Measurements from ENCODE around the gene TFCP2.

TFCP2 gene

DNA sequence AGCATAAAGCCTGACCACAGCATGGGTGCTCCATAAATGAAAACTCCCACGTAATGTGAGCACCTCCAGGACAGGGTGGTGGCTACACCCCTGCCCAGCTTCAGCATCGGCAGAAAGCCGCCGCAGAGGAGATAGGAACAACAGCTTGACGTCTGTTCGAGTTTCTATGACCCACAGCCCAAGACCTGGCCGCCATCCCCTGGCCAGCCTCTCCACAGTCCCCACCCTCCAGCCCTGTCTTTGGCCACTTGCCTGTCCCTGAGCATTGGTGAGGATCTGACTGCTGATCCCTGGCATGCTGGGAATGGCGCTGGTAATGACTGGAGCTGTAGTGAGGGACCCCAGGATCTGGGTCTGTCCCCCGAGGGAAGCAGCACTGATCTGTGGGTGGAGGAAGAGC, 23.6 kb upstream of the TFCP2 start:
- no peak for DNase-seq (ENCODE audit: low spot score)

DNA sequence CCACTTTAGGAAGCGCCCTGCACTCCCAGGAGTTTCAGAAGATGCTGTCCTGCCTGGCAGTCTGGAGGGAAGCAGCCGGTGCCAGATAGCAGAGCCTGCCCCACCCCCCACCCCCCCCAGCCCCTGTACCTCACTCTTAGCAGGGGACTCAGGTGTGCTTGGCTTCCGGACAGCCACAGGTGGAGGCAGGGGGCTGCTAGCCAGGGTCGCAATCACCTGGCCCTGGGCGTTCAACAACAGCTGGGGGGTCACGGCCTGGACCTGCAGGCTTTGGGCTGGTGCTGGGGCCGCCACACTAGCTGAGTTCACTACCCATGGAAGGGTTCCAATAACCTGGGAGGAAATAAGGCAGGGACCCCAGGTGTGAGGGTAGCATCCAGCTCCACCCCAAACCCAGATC, 22.9 kb upstream of the TFCP2 start:
- DNase-seq (ENCODE audit: low spot score), result no peak

DNA sequence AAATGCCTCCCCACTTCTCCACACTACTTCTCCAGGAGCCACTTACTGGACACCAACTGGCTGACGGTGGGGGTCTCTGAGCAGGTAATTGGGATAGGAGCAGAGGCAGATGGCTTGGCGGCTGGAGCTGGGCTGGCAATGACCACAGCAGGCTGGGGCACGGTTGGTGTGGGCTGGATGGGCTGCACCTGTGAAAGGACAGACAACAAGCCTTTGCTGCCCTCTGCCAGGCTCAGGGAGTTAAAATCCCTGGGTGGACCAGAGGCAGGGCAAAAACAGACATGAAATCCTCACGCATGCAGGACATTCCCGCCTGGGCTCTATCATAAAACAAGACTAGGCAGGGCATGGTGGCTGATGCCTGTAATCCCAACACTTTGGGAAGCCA, 19.3 kb upstream of the TFCP2 start:
- DNase-seq (ENCODE audit: low spot score), result no peak

DNA sequence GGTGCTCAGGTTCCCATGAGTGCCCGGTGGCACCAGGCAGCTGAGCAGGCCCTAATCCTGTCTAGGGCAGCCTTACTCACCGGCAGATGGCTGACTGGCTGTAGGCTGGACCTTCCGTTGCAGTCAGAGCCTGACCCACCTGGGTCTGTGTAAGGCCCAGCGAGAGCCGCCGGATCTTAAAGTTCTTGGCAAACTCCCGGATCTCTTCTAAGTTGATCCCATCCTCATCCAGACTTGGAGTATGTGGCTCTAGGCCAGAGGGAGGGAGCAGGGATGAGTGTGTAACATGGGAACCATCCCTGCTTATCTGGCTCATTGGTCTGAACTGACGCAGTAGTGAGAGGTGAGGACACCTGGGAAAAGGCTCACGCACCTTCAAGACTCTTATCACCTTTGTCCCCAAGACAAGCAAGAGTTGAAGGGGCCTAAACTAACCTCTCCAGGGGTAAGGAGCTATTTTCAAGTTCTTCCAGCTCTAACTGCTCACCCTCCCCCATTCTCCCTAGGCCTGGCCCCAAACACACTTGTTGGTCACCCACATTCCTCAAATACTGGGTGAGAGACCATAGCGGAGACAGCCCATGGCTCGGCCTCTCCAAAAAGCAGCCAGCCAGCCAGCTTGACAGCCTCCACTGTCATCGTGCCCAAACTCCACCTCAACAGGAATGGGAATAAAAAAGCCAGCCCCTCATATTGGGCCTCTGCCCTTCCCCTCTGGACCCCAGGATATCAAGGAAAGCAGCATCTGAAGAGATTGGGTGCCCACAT, 18.8 kb upstream of the TFCP2 start:
- DNase-seq (ENCODE audit: low spot score), result no peak

DNA sequence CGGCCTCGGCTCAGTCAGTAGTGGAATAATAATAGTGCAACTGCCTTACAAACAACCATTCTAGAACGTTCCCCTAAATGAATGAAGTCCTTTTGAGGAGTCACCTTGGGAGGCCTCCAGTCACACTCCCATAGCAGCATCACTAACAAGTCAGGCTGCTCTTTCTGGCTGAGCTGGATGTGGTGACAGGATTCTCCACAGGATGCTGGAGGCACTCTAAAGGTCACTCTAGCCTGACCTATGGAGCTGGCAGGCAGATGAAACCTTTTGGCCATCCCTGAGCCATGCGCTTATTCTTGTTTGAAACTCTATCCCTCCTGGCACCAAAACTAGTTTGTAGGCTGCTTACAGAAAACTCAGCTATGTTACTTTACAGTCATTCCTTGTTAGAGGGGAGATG, 17.9 kb upstream of the TFCP2 start:
- DNase-seq (ENCODE audit: low spot score), result no peak

DNA sequence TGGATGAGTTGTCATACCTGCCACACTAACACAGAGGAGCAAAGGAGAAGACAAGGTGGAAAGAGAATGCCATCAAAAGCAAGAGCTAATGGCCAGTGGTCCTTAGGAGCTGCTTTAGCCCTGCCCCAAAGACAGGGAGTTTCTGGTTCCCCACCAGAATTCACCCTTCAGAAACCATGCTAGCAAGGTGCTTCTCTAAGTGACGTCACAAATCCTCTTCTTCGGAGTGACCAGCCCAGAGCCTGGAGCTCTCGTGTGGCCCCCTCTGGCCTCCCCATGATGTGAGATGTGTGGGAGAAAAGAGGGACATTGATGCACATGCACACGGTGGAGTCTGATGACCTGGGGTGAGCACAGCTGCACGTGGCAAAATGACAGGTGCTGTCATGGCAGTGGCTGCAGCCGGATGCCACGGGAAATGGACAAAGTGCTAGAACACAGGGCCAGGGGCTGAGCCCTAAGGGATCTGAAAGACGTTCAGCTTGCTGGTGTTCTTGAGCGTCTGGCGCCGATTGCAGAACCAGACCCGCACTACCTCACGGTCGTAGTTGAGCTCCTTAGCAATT, 16.9 kb upstream of the TFCP2 start:
- no peak for DNase-seq (ENCODE audit: low spot score)

DNA sequence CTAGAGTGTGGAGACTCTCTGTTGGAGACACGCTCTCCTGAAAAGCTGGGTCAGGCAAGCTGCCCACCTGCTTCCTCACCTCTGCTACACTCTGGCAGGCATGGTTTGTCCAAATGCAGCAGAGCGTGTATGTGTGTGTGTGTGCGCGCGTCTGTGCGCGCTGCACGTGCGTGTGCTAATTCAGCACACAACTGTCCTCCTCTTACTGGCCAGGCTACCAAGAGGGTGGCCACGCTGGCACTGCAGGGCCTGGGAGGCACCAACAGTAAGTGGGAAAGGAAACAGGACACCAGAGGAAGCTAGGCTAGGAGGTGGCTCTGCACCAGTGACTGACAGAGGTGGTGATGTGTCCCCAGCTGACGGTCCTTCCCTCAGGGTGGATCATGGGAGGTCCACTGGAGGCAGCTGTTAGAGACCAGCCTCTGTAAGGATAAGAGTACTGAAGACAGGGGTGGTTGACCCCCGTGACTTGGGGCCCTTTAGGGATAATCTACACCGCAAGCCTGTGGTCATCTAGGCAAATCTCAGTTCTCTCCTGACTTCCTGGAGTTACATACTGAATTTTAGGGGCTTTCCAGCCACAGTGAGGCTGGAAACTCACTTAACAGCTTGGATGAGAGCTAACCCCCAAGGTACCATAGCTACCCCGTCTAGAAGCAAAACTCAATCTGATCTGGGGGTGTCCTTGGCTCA, 15.6 kb upstream of the TFCP2 start:
- no peak for DNase-seq (ENCODE audit: low spot score)

DNA sequence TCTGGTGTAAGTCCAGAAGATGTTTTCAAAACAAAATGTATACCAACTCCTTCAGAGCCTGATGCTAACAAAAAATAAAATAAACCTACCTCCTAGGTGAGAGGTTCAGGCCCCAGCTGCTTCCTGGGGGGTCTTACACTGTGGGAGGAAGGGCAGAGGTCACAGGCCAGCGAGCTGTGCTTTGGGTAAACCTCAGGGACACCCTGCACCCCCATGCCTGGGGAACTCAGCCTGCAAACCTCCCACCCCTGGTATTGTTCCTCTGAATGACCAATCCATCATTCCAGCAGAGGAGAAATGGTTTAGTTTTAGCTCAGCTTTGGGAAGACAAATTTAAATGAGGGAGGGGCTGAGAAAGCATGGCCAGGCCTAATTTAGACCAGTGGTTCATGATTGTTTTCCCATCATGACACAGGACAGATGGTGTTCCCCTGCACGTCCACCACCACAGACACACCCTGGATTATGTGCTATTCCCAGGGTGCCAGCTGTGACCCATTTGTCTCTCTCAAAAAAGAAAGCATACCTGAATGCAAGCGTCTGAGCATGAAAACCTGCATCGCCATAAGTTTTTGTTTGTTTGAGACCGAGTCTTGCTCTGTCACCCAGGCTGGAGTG, 14.5 kb upstream of the TFCP2 start:
- DNase-seq (ENCODE audit: low spot score), result no peak

DNA sequence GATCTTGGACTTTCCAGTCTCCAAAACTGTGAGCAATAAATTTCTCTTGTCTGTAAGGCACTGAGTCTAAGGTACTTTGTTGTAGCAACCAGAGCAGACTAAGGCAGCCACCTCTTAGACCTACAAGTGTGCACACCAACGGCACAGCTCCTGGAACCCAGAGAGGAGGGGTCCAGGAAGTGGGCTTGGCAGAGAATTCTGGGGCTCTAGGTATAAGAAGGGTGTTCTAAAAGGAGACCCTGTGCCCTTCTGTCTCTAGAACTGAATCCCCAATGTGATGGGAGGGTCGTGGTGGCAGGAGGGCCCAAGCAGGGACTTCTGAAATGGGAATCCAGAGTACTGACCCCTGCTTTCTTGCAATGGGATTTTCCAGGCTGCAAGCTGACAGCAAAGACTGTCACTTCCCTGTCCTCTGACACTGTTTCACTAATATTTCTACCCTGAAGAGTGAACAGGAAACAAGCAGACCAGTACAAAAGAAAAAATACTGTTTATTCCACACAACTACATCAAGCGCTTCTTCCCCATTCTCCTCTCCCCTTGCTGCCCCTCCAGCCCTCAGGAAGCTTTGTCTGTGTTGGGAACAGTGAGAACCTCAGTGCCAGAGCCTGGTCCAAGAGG, 13.6 kb upstream of the TFCP2 start:
- DNase-seq (ENCODE audit: low spot score), result no peak

DNA sequence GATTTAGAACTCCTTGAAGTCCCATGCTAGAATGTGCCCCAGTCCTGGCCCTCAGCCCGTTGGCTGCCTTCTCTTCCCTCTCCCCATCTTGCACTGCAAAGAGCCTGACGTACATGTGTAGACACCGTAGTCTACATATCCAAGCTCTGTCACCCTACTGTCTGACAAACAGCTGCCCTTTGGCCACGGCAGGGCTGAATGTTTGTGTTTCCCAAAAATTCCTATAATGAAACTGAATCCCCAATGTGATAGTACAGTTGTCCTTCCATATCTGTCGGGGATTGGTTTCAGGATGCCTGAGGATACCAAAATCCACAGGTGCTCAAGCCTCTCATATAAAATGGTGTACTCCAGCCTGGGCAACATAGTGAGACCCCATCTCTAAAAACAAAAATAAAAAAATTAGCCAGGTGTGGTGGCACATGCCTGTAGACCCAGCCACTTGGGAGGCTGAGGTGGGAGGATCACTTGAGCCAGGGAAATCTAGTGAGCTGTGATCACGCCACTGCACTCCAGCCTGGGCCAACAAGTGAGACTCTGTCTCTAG, 12.3 kb upstream of the TFCP2 start:
- no peak for DNase-seq (ENCODE audit: low spot score)

DNA sequence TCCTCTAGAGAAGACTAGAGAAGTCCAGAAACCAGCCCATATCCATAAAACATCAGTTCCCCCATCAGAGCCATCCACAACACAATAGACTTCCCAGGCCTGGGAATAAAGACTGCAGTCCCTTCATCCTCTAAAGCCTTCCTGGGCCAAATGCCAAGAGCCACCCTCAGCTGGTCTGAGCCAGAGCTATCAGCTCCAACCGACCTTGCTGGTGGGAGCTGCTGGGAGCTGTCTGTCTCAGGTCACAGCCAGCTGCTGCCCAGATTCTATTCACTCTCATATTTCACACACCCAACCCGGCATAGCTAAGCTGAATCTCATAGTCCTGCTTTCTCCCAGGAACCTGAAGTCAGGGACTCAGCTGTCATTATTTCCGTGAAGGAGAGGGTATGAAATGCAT, 10.9 kb upstream of the TFCP2 start:
- DNase-seq (ENCODE audit: low spot score), result no peak

DNA sequence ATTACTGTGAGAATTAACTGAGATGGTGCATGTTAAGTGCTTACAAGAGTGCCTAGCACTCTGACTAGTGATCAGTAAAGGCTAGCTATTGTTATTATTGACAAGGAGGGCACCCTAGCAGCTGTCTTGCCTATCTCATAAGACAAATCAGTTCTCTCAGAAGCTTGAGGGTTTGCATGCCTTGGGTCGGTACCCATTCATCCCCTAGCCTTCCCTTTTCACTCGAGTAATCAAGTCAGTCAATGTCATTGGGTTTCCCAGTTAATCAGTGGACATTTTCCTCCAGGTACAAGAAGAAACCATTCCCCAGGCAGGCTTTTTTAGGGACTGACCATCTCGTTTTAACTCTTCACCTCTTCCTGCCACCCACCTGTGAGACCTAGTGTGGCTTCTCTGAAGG, 10.4 kb upstream of the TFCP2 start:
- DNase-seq (ENCODE audit: low spot score), result no peak

DNA sequence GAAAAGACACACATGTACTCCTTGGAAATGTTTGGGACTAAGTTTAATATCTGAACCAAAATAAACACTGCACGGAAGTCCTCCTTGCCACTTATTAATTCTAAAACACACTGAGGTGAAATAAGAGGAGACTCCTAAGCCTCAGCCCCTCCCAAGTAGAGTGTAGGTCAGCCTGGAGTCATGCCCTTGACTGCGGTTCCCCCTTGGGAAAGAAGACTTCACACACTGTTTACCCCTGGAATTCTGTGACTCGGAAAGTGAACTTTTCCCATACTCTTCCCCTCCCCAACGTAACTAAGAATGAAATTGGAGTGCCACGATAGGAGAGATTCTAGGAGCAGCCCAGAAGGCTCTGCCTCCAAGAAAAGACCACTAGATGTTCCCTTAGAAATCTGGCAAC, 8.6 kb upstream of the TFCP2 start:
- DNase-seq (ENCODE audit: low spot score), result no peak

DNA sequence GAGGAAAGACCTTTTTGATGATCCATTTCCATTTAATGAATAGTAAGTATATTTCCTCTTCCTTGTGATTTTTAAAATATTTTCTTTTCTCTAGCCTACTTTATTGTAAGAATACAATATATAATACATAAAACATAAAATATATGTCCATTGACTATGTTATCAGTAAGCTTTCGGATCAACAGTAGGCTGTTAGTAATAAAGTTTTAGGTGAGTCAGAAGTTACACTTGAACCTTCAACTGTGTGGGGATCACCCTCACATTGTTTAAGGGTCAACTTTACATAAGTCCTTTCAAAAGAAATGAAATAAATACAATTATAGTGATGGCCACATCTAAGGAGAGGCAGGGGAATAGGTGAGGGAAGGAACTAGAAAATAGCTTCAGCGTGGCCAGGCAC, 5.0 kb upstream of the TFCP2 start:
- DNase-seq (ENCODE audit: low spot score), result no peak

DNA sequence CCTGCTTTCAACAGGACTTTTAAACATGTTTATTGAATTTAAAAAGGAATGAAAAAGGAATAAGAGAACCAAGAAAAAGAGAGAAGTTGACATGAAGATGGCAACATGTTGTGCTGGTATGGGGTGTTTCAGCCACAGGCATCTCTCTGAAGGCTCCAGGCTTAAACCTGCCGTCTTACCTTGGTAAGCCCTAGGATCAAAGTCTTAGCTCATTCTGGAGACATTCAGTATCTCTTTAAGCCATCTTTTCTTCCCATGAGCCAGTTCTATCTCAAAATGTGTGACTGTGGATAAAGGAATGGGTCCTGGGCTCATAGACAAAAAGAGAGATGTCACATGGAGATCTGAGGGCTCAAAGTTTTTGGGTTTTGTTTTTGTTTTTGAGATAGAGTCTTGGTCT, 1.6 kb upstream of the TFCP2 start:
- no peak for DNase-seq (ENCODE audit: low spot score)

DNA sequence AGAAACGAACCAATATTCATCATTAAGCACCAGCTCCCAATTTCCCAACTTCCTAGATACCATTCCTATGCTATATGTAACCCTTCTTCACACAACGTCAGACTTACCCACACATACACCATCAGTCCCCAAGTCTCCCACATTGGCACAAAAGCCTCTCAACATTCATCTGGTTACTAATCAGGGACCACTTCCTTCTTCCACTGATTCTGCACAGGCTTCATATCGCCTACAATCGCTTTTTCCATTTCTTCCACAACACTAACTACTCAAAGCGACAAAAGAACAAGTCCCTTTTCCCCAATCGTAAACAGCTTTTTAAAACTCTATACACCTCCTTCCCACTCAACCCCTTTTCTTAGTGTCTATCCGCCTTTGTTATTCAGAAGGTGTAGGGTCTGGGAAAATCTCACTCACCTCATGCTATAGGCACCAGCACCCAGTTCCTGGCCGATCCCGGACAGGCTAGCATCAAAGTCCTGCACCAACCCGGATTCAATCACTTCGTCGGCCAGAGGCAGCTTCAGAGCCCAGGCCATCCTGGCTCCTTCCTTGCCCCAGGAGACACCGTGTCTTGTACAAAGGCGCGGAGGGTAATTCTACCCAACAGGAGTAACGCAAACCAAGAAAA, 936 bp downstream of the TFCP2 start:
- DNase-seq (ENCODE audit: low spot score), result peak; percentile 19

DNA sequence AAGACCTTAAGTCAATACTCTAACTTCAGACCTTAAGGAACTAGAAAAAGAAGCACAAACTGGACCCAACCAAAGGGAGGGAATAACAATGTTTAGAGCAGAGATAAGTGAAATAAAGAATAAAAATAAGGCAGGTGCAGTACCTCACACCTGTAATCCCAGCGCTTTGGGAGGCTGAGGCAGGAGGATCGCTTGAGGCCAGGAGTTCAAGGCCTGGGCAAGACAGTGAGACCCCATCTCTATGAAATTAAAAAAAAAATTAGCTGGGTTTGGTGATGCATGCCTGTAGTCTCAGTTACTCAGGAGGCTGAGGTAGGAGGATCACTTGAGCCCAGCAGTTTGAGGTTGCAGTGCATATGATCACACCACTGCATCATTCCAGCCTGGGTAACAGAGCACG, 9.1 kb downstream of the TFCP2 start:
- no peak for DNase-seq (ENCODE audit: low spot score)

DNA sequence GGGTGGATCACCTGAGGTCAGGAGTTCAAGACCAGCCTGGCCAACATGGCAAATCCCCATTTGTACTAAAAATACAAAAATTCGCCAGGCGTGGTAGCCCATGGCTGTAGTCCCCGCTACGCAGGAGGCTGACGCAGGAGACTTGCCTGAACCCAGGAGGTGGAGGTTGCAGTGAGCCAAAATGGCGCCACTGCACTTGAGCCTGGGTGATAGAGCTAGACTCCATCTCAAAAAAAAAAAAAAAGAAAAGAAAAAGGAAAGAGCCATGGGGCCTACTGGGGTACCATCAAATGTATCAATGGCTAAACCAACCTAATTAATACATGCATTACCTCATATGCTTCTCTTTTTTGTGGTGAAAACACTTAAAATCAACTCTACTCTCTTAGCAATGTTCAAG, 10.7 kb downstream of the TFCP2 start:
- DNase-seq (ENCODE audit: low spot score), result no peak

DNA sequence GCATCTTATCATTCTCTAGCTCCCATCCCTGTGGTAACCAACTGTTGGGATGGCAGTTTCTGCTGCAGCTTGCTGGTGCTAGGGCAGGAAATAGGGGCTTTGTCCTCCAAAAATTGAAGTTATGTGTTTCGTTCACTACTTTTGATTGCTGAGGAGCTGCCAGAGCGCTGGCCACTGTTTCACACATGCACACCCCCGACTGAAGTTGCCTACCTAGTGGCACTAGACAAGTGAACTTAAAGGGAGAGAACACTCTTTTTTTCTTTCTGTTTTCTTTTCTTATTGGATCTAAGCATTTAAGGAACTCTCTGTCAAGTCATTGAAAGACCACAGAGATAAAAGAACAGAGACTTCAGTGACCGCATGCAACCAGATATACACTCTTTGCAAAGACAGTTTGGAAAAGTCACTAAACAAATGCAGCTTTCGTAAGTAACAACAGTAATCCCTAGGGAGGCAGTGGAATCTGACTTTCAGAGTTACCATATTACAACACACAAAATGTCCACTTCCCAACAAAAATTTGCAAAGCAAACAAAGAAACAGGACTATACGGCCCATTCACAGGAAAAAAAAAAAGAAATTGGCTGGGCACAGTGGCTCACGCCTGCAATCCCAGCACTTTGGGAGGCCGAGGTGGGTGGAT, 12.0 kb downstream of the TFCP2 start:
- no peak for DNase-seq (ENCODE audit: low spot score)

DNA sequence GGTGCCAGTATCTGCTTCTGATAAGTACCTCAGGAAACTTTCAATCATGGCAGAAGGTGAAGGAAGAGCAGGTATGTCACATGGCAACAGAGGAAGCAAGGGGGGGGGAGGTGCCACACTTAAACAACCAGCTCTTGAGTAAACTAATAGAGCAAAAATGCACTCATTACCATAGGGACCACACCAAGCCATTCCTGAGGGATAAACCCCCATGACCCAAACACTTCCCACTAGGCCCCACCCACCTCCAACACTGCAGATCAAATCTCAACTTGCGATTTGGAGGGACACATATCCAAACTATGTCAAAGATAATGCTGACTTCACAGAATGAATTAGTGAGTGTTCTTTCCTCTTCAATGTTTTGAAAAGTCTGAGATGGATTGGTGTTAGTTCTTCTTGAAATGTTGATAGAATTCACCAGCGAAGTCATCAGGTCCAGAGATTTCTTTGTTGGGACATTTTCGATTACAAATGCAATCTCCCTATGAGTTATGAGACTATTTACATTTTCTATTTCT, 16.6 kb downstream of the TFCP2 start:
- no peak for DNase-seq (ENCODE audit: low spot score)

DNA sequence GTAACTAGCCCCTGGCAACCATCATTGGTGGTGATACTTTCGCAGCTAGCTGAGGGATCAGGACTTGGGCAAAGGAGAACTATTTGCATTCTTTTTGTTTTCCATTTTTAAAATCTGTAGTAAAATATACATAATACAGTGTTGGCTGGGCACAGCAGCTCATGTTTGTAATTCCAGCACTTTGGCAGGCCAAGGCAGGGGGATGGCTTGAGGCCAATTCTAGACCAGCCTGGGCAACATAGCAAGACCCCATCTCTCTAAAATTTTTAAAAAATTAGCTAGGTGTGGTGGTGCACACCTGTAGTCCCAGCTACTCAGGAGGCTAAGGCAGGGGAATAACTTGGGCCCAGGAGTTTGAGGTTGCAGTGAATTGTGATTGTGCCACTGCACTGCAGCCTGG, 20.0 kb downstream of the TFCP2 start:
- no peak for DNase-seq (ENCODE audit: low spot score)
